HEK293 (cell line): ENCODE data around the gene UBAP2L.

Experiments used
- CTCF ChIA-PET: fragments of 350-600 bp; formaldehyde crosslinking; extraction: SDS; loops from one replicate; lab custom pipeline; 2021; ENCODE audit warnings: antibody characterized with exemption; lab: Yijun Ruan, JAX
- POLR2A ChIA-PET: fragments of 300-600 bp; formaldehyde crosslinking; extraction: SDS; loops from one replicate; lab custom pipeline; 2020; ENCODE audit warnings: antibody characterized with exemption, inconsistent platforms; lab: Yijun Ruan, JAX
- H3K27ac ChIP-seq: fragments of 200-500 bp; sonication (Bioruptor generic); 2 replicates; pipeline ENCODE4 v1.5.1; 2014; ENCODE audit warnings: low read depth, low read length, control low read depth, inconsistent platforms; ENCODE audit errors: extremely low read depth
- H3K36me3 ChIP-seq, 2 experiments: fragments of 200-500 bp in 1 of 2; sonication (Bioruptor generic) in 1 of 2; 1 replicate in 1 of 2; 2 replicates in 1 of 2; pipeline ENCODE4 v1.5.1; 2014 to 2017; ENCODE audit warnings: inconsistent platforms in 2 of 2, low read length in 2 of 2; ENCODE audit not compliant: control insufficient read depth in 2 of 2, insufficient read depth in 1 of 2
- H3K4me1 ChIP-seq: fragments of 200-500 bp; sonication (Bioruptor generic); 2 replicates; pipeline ENCODE4 v1.5.1; 2014; ENCODE audit warnings: mild to moderate bottlenecking, low read length, inconsistent platforms; ENCODE audit not compliant: control insufficient read depth, insufficient read depth
- H3K4me3 ChIP-seq: 2 replicates; pipeline ENCODE4 v1.5.1; 2011; ENCODE audit warnings: low read depth, mild to moderate bottlenecking, control low read depth, low read length, moderate library complexity
- H3K9me3 ChIP-seq: fragments of 200-500 bp; sonication (Bioruptor generic); 2 replicates; pipeline ENCODE4 v1.5.1; 2014; ENCODE audit warnings: low read depth, low read length, inconsistent platforms; ENCODE audit not compliant: control insufficient read depth, insufficient read depth
- GFI1B ChIP-seq: fragments of 450-650 bp; formaldehyde crosslinking; IDR thresholded peaks from 2 replicates; pipeline ENCODE4 v1.5.1; 2016; ENCODE audit warnings: missing biosample characterization, missing genetic modification characterization
- MEIS1 ChIP-seq: sonication (generic); formaldehyde crosslinking; IDR thresholded peaks from 2 replicates; pipeline ENCODE4 v1.8.1; 2022; ENCODE audit warnings: missing genetic modification reagents, mild to moderate bottlenecking, borderline replicate concordance
- REPIN1 ChIP-seq: fragments of 450-650 bp; formaldehyde crosslinking; IDR thresholded peaks from 2 replicates; pipeline ENCODE4 v1.5.1; 2017; ENCODE audit warnings: missing biosample characterization, missing genetic modification characterization, low read depth
- SP3 ChIP-seq: fragments of 450-650 bp; formaldehyde crosslinking; IDR thresholded peaks from 2 replicates; pipeline ENCODE4 v1.5.1; 2016; ENCODE audit warnings: missing biosample characterization, missing genetic modification characterization
- WT1 ChIP-seq: fragments of 450-650 bp; formaldehyde crosslinking; IDR thresholded peaks from 2 replicates; pipeline ENCODE4 v1.5.1; 2016; ENCODE audit warnings: missing biosample characterization, missing genetic modification characterization
- ZNF132 ChIP-seq: fragments of 450-650 bp; formaldehyde crosslinking; IDR thresholded peaks from 2 replicates; pipeline ENCODE4 v1.5.1; 2017; ENCODE audit warnings: missing biosample characterization, missing genetic modification characterization, borderline replicate concordance
- ZNF19 ChIP-seq: fragments of 450-650 bp; formaldehyde crosslinking; IDR thresholded peaks from 2 replicates; pipeline ENCODE4; 2016; ENCODE audit warnings: missing biosample characterization, missing genetic modification characterization, low read depth
- ZNF214 ChIP-seq: fragments of 450-650 bp; formaldehyde crosslinking; IDR thresholded peaks from 2 replicates; pipeline ENCODE4 v1.5.1; 2017; ENCODE audit warnings: missing biosample characterization, mild to moderate bottlenecking, missing genetic modification characterization, borderline replicate concordance
- ZNF354C ChIP-seq: fragments of 450-650 bp; formaldehyde crosslinking; IDR thresholded peaks from 2 replicates; pipeline ENCODE4 v1.5.1; 2016; ENCODE audit warnings: missing biosample characterization, missing genetic modification characterization, low read depth, borderline replicate concordance
- ZNF433 ChIP-seq: fragments of 450-650 bp; formaldehyde crosslinking; IDR thresholded peaks from 2 replicates; pipeline ENCODE4 v1.5.1; 2016; ENCODE audit warnings: missing biosample characterization, missing genetic modification characterization, low read depth
- ZNF529 ChIP-seq: fragments of 450-650 bp; formaldehyde crosslinking; IDR thresholded peaks from 2 replicates; pipeline ENCODE4 v1.5.1; 2017; ENCODE audit warnings: missing genetic modification characterization, missing biosample characterization; ENCODE audit not compliant: insufficient replicate concordance
- ZNF530 ChIP-seq: fragments of 450-650 bp; formaldehyde crosslinking; IDR thresholded peaks from 2 replicates; pipeline ENCODE4 v1.5.1; 2016; ENCODE audit warnings: low read depth, missing biosample characterization, missing genetic modification characterization
- ZNF548 ChIP-seq: fragments of 450-650 bp; formaldehyde crosslinking; IDR thresholded peaks from 2 replicates; pipeline ENCODE4 v1.5.1; 2016; ENCODE audit warnings: missing biosample characterization, missing genetic modification characterization
- ZNF558 ChIP-seq: fragments of 450-650 bp; formaldehyde crosslinking; IDR thresholded peaks from 2 replicates; pipeline ENCODE4 v1.5.1; 2016; ENCODE audit warnings: missing biosample characterization, missing genetic modification characterization
- ZNF585B ChIP-seq: fragments of 450-650 bp; formaldehyde crosslinking; IDR thresholded peaks from 2 replicates; pipeline ENCODE4 v1.5.1; 2016; ENCODE audit warnings: missing biosample characterization, missing genetic modification characterization
- ZNF600 ChIP-seq: fragments of 450-650 bp; formaldehyde crosslinking; IDR thresholded peaks from 2 replicates; pipeline ENCODE4 v1.5.1; 2016; ENCODE audit warnings: missing biosample characterization, missing genetic modification characterization
- ZNF658 ChIP-seq: fragments of 450-650 bp; formaldehyde crosslinking; IDR thresholded peaks from 2 replicates; pipeline ENCODE4; 2016; ENCODE audit warnings: missing biosample characterization, missing genetic modification characterization
- ZNF76 ChIP-seq: fragments of 450-650 bp; formaldehyde crosslinking; IDR thresholded peaks from 2 replicates; pipeline ENCODE4; 2016; ENCODE audit warnings: low read depth, missing biosample characterization, missing genetic modification characterization, borderline replicate concordance
- ZSCAN23 ChIP-seq: fragments of 450-650 bp; formaldehyde crosslinking; IDR thresholded peaks from 2 replicates; pipeline ENCODE4 v1.5.1; 2016; ENCODE audit warnings: missing biosample characterization, missing genetic modification characterization
- TF ChIP-seq, protein P1 (sequence below): fragments of 450-650 bp; formaldehyde crosslinking; IDR thresholded peaks from 2 replicates; pipeline ENCODE4 v1.5.1; 2016; ENCODE audit warnings: missing biosample characterization, missing genetic modification characterization
- TF ChIP-seq, protein P2 (sequence below): fragments of 450-650 bp; formaldehyde crosslinking; IDR thresholded peaks from 2 replicates; pipeline ENCODE4 v1.5.0; 2017; ENCODE audit warnings: missing biosample characterization, missing genetic modification characterization, borderline replicate concordance
- TF ChIP-seq, protein P3 (sequence below): fragments of 450-650 bp; formaldehyde crosslinking; IDR thresholded peaks from 2 replicates; pipeline ENCODE4 v1.5.1; 2016; ENCODE audit warnings: missing biosample characterization, missing genetic modification characterization
- TF ChIP-seq, protein P4 (sequence below): fragments of 450-650 bp; formaldehyde crosslinking; IDR thresholded peaks from 2 replicates; pipeline ENCODE4 v1.5.1; 2016; ENCODE audit warnings: missing biosample characterization, missing genetic modification characterization
- TF ChIP-seq, protein P5 (sequence below): fragments of 450-650 bp; formaldehyde crosslinking; IDR thresholded peaks from 2 replicates; pipeline ENCODE4 v1.5.1; 2016; ENCODE audit warnings: missing biosample characterization, missing genetic modification characterization

The UBAP2L gene

DNA sequence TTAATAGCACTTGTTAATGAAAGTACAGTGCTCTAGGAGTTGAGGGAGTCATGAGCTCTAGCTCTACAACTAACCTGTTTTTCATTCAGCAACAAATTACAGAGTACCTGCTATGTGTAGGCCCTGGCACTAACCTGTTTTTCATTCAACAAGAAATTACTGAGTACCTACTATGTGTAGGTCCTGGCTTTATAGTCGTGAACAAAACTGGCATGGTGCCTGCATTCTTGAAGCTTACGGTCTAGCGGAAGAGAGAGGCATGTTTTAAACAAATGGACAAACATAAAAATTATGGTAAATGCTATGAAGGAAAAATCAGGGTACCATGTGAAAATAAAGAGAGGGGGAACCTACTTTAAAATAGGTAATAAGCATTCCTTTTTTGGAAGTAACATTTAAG is 2.2 kb upstream of the UBAP2L start:
- no peaks in the 10 kb centered on the region for H3K9me3 ChIP-seq
- TF ChIP-seq ZNF214 (tag by site-specific recombination) (no peak), ZNF433 (tag by site-specific recombination) (no peak), ZNF354C (no peak), ZNF658 (tag by site-specific recombination) (no peak), ZNF19 (no peak), ZSCAN23 (tag by site-specific recombination) (no peak), SP3 (no peak), ZNF585B (no peak), ZNF132 (tag by site-specific recombination) (no peak)
- TF ChIP-seq, protein P1, sequence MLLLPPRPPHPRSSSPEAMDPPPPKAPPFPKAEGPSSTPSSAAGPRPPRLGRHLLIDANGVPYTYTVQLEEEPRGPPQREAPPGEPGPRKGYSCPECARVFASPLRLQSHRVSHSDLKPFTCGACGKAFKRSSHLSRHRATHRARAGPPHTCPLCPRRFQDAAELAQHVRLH (tag by site-specific recombination): no peak
- TF ChIP-seq, all 188 proteins: peak for 0
- no peak overlapping the region for H3K27ac ChIP-seq
- no peaks in the 10 kb centered on the region for H3K4me1 ChIP-seq
- ChIA-PET POLR2A (no interaction called here), CTCF (interaction anchor here (0.6 to 2.3 kb wide), 9 partner anchors 10 to 223 kb away, joined by 3 to 13 read pairs (median 3); partner anchors contain the start of genes ATP8B2 and IL6R)
- H3K36me3 ChIP-seq: peaks cover 42 to 48% of the 10 kb centered on the region in 2 experiments
- H3K4me3 ChIP-seq: no peak overlapping the region

DNA sequence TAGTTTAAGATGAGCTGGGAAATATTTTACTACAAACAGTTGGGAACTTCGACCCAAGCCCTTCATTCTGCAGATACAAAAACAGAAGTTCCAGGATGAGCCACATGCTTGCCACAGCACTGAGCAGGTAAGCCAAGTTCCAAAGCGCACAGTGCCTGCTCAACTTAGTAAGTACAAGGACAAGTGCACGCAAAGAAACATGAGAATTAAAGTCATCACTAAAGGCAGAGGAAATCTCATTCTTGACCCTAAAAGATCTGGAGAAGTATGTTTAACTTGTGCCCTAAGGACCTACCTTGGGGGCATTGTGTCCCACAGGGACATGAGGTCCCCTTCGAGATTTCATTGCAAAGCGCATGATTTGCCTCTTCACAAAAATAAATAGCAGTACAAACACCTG is 1.2 kb upstream of the UBAP2L start:
- ChIA-PET CTCF (interaction anchor here (0.7 to 2.3 kb wide), 6 partner anchors 11 to 186 kb away, joined by 3 to 13 read pairs (median 4); partner anchors contain the start of gene IL6R), POLR2A (interaction anchor here (0.9 to 1.3 kb wide), 3 partner anchors 16 to 52 kb away, joined by 5 to 9 read pairs (median 7); partner anchors contain the start of gene TPM3)
- peak overlapping the region; percentile 83 for H3K4me3 ChIP-seq
- H3K4me1 ChIP-seq: no peaks in the 10 kb centered on the region
- no peaks in the 10 kb centered on the region for H3K9me3 ChIP-seq
- H3K36me3 ChIP-seq: peaks cover 32 to 44% of the 10 kb centered on the region in 2 experiments
- TF ChIP-seq ZNF76 (no peak), ZNF658 (tag by site-specific recombination) (no peak), REPIN1 (tag by site-specific recombination) (no peak), MEIS1 (CRISPR knock-in tag) (no peak), ZNF548 (tag by site-specific recombination) (no peak), ZNF600 (tag by site-specific recombination) (no peak), WT1 (tag by site-specific recombination) (no peak), ZNF529 (tag by site-specific recombination) (no peak), ZNF530 (tag by site-specific recombination) (no peak), ZNF558 (tag by site-specific recombination) (no peak), GFI1B (tag by site-specific recombination) (no peak)
- TF ChIP-seq, protein P2, sequence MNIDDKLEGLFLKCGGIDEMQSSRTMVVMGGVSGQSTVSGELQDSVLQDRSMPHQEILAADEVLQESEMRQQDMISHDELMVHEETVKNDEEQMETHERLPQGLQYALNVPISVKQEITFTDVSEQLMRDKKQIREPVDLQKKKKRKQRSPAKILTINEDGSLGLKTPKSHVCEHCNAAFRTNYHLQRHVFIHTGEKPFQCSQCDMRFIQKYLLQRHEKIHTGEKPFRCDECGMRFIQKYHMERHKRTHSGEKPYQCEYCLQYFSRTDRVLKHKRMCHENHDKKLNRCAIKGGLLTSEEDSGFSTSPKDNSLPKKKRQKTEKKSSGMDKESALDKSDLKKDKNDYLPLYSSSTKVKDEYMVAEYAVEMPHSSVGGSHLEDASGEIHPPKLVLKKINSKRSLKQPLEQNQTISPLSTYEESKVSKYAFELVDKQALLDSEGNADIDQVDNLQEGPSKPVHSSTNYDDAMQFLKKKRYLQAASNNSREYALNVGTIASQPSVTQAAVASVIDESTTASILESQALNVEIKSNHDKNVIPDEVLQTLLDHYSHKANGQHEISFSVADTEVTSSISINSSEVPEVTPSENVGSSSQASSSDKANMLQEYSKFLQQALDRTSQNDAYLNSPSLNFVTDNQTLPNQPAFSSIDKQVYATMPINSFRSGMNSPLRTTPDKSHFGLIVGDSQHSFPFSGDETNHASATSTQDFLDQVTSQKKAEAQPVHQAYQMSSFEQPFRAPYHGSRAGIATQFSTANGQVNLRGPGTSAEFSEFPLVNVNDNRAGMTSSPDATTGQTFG (tag by site-specific recombination): no peak
- TF ChIP-seq, protein P3, sequence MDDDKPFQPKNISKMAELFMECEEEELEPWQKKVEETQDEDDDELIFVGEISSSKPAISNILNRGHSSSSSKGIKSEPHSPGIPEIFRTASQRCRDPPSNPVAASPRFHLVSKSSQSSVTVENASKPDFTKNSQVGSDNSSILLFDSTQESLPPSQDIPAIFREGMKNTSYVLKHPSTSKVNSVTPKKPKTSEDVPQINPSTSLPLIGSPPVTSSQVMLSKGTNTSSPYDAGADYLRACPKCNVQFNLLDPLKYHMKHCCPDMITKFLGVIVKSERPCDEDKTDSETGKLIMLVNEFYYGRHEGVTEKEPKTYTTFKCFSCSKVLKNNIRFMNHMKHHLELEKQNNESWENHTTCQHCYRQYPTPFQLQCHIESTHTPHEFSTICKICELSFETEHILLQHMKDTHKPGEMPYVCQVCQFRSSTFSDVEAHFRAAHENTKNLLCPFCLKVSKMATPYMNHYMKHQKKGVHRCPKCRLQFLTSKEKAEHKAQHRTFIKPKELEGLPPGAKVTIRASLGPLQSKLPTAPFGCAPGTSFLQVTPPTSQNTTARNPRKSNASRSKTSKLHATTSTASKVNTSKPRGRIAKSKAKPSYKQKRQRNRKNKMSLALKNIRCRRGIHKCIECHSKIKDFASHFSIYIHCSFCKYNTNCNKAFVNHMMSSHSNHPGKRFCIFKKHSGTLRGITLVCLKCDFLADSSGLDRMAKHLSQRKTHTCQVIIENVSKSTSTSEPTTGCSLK (tag by site-specific recombination): no peak
- TF ChIP-seq, protein P4, sequence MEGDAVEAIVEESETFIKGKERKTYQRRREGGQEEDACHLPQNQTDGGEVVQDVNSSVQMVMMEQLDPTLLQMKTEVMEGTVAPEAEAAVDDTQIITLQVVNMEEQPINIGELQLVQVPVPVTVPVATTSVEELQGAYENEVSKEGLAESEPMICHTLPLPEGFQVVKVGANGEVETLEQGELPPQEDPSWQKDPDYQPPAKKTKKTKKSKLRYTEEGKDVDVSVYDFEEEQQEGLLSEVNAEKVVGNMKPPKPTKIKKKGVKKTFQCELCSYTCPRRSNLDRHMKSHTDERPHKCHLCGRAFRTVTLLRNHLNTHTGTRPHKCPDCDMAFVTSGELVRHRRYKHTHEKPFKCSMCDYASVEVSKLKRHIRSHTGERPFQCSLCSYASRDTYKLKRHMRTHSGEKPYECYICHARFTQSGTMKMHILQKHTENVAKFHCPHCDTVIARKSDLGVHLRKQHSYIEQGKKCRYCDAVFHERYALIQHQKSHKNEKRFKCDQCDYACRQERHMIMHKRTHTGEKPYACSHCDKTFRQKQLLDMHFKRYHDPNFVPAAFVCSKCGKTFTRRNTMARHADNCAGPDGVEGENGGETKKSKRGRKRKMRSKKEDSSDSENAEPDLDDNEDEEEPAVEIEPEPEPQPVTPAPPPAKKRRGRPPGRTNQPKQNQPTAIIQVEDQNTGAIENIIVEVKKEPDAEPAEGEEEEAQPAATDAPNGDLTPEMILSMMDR (tag by site-specific recombination): no peak
- TF ChIP-seq, protein P5, sequence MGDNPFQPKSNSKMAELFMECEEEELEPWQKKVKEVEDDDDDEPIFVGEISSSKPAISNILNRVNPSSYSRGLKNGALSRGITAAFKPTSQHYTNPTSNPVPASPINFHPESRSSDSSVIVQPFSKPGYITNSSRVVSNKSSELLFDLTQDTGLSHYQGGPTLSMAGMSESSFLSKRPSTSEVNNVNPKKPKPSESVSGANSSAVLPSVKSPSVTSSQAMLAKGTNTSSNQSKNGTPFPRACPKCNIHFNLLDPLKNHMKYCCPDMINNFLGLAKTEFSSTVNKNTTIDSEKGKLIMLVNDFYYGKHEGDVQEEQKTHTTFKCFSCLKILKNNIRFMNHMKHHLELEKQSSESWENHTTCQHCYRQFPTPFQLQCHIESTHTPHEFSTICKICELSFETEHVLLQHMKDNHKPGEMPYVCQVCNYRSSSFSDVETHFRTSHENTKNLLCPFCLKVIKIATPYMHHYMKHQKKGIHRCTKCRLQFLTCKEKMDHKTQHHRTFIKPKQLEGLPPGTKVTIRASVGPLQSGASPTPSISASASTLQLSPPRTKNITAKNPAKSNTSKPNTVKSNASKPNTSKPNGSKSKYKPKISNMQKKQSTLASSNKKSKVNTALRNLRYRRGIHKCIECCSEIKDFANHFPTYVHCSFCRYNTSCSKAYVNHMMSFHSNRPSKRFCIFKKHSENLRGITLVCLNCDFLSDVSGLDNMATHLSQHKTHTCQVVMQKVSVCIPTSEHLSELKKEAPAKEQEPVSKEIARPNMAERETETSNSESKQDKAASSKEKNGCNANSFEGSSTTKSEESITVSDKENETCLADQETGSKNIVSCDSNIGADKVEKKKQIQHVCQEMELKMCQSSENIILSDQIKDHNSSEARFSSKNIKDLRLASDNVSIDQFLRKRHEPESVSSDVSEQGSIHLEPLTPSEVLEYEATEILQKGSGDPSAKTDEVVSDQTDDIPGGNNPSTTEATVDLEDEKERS (tag by site-specific recombination): no peak
- peak overlapping the region; percentile 96 for H3K27ac ChIP-seq
